ENCODE data around the gene PCSK4.

DNA sequence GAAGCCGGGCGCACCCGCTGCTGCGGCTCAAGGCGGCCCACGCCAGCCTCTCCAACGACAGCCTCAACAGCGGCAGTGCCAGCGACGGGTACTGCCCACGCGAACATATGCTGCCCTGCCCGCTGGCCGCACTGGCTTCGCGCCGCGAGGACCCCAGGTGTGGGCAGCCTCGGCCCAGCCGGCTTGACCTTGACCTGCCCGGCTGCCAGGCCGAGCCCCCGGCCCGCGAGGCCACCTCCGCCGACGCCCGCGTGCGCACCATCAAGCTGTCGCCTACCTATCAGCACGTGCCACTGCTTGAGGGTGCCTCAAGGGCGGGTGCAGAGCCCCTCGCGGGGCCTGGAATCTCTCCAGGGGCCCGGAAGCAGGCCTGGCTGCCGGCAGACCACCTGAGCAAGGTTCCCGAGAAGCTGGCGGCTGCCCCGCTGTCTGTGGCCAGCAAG is 24.1 kb downstream of the PCSK4 start:
- TF ChIP-seq POLR2AphosphoS5 (IDR thresholded peaks at IDR 0.05; ENCODE audit: low read depth, low read length) = no peak
- TF ChIP-seq POLR2A (IDR thresholded peaks at IDR 0.05; ENCODE audit: low read depth, low read length) = no peak

Measured in GM12892 (cell line).